ENCODE data around the gene ULBP1.
"Not testable (repeated sequence)": the region's sequence is repeated elsewhere in the genome, so short reads cannot be mapped to it uniquely, and the experiment has no call there.

The ULBP1 gene

GRCh38 chr6:149999636-150000035 lies 35.9 kb downstream of the ULBP1 start:
- no peak for DNase-seq (ENCODE audit: low read depth)
- H3K4me3 ChIP-seq (ENCODE audit: control insufficient read depth, low read depth, low read length) = no peak overlapping the region
- no peak for TF ChIP-seq CTCF (IDR thresholded peaks at IDR 0.05; ENCODE audit: control insufficient read depth, insufficient read depth, low read depth, low read length, missing control alignments)

- TF ChIP-seq CTCF (IDR thresholded peaks at IDR 0.05; ENCODE audit: control insufficient read depth, insufficient read depth, low read depth, low read length, missing control alignments) = no peak
- no peak overlapping the region for H3K4me3 ChIP-seq (ENCODE audit: control insufficient read depth, low read depth, low read length)
- no peak for DNase-seq (ENCODE audit: low read depth)
Observed at GRCh38 chr6:150001295-150002008, 37.7 kb downstream of the ULBP1 start.

- no peak for DNase-seq (ENCODE audit: low read depth)
- H3K4me3 ChIP-seq (ENCODE audit: control insufficient read depth, low read depth, low read length) = no peak overlapping the region
- TF ChIP-seq CTCF (IDR thresholded peaks at IDR 0.05; ENCODE audit: control insufficient read depth, insufficient read depth, low read depth, low read length, missing control alignments) = no peak
Observed at GRCh38 chr6:150002710-150003109, 39.0 kb downstream of the ULBP1 start.

- not testable (repeated sequence) for H3K4me3 ChIP-seq (ENCODE audit: control insufficient read depth, low read depth, low read length); DNase-seq (ENCODE audit: low read depth)
Observed at GRCh38 chr6:150003599-150003998, 39.9 kb downstream of the ULBP1 start.

GRCh38 chr6:150004101-150004782 lies 40.5 kb downstream of the ULBP1 start:
- no peak for DNase-seq (ENCODE audit: low read depth)
- peak overlapping the region; percentile 80 for H3K4me3 ChIP-seq (ENCODE audit: control insufficient read depth, low read depth, low read length)

GRCh38 chr6:150004783-150005717 lies 41.3 kb downstream of the ULBP1 start:
- TF ChIP-seq CTCF (IDR thresholded peaks at IDR 0.05; ENCODE audit: control insufficient read depth, insufficient read depth, low read depth, low read length, missing control alignments) = peak; percentile 23
- peak overlapping the region; percentile 80 for H3K4me3 ChIP-seq (ENCODE audit: control insufficient read depth, low read depth, low read length)
- peak; percentile 31 for DNase-seq (ENCODE audit: low read depth)

More at GRCh38 chr6:150004101-150004782, 40.5 kb downstream of the ULBP1 start:
- TF ChIP-seq CTCF (IDR thresholded peaks at IDR 0.05; ENCODE audit: control insufficient read depth, insufficient read depth, low read depth, low read length, missing control alignments) = no peak

All from AG09309 (cell line).